B cell (primary cell): Measurements from ENCODE around the gene CHCHD3. TPM values are rescaled to one million over a fixed set of nuclear protein-coding genes. Genes with fewer than 3 reads are reported as not detected.

ENCODE experiments used
- ATAC-seq: fragments of 200-7000 bp; cut with Tn5 transposase; one replicate; pipeline ENCODE4 v1.10.0; 2021; ENCODE audit warnings: low read depth, mild to moderate bottlenecking, moderate number of reproducible peaks, moderate library complexity
- CTCF ChIA-PET: fragments of 350-600 bp; sonication (Branson Sonifier 250); formaldehyde crosslinking; loops from one replicate; lab custom pipeline; 2021; ENCODE audit warnings: antibody characterized with exemption, inconsistent platforms; lab: Charles Lee
- POLR2A ChIA-PET: fragments of 350-600 bp; sonication (Branson Sonifier 250); formaldehyde crosslinking; loops from one replicate; lab custom pipeline; 2021; ENCODE audit warnings: antibody characterized with exemption; lab: Charles Lee
- DNase-seq: peaks from one replicate; pipeline ENCODE4 v3.0.0; 2013
- H2AFZ ChIP-seq: 2 replicates; pipeline ENCODE4 v1.6.1; 2012; ENCODE audit warnings: mild to moderate bottlenecking, low read depth, low read length; ENCODE audit not compliant: insufficient read depth, poor library complexity, severe bottlenecking
- H3K27ac ChIP-seq, 2 donors: 1 replicate in 1 of 2; 2 replicates in 1 of 2; pipeline ENCODE4 v1.5.1; 2012 to 2013; ENCODE audit warnings: low read length in 2 of 2, mild to moderate bottlenecking in 2 of 2, moderate library complexity in 1 of 2
- H3K27me3 ChIP-seq, 4 experiments: fragments of 200-600 bp in 1 of 4; sonication (generic) in 1 of 4; replicated peaks in 1 of 4; 1 replicate in 2 of 4; 2 replicates in 2 of 4; pipeline versions ENCODE4 v1.6.1 to v1.7.0; 2013 to 2016; ENCODE audit warnings: low read length in 3 of 4, mild to moderate bottlenecking in 2 of 4, mixed read lengths in 1 of 4, moderate library complexity in 1 of 4; ENCODE audit not compliant: insufficient read depth in 4 of 4, control insufficient read depth in 3 of 4; ENCODE audit errors: control extremely low read depth in 1 of 4
- H3K36me3 ChIP-seq, 2 experiments: replicated peaks in 1 of 2; 1 replicate in 1 of 2; 2 replicates in 1 of 2; pipeline versions ENCODE4 v1.6.1 to v1.7.1; 2013; ENCODE audit warnings: low read length in 1 of 2; ENCODE audit not compliant: insufficient read depth in 2 of 2, control insufficient read depth in 1 of 2; ENCODE audit errors: control extremely low read depth in 1 of 2, extremely low read depth in 1 of 2
- H3K4me1 ChIP-seq, 2 donors: fragments of 200-600 bp in 1 of 2; sonication (generic) in 1 of 2; 1 replicate in 1 of 2; 2 replicates in 1 of 2; pipeline versions ENCODE4 v1.5.1 to v1.6.1; 2013 to 2017; ENCODE audit warnings: low read length in 2 of 2; ENCODE audit not compliant: control insufficient read depth in 2 of 2, insufficient read depth in 2 of 2
- H3K4me2 ChIP-seq: replicated peaks from 2 replicates; pipeline ENCODE3; 2012; ENCODE audit warnings: mild to moderate bottlenecking, low read depth, low read length; ENCODE audit not compliant: poor library complexity, severe bottlenecking
- H3K4me3 ChIP-seq, 5 experiments: fragments of 200-600 bp in 1 of 5; sonication (generic) in 1 of 5; 1 replicate in 3 of 5; 2 replicates in 2 of 5; pipeline versions ENCODE4 v1.5.1 to v1.7.0; 2011 to 2016; ENCODE audit warnings: low read length in 4 of 5, mild to moderate bottlenecking in 4 of 5, low read depth in 2 of 5, control low read depth in 1 of 5, moderate library complexity in 1 of 5; ENCODE audit not compliant: insufficient read depth in 1 of 5; ENCODE audit errors: control extremely low read depth in 1 of 5, extremely low read depth in 1 of 5
- H3K79me2 ChIP-seq: fragments of 200-600 bp; sonication (generic); one replicate; pipeline ENCODE4 v1.6.0; 2016; ENCODE audit warnings: low read length; ENCODE audit not compliant: control insufficient read depth, insufficient read depth
- H3K9ac ChIP-seq: fragments of 200-600 bp; sonication (generic); 2 replicates; pipeline ENCODE4 v1.6.1; 2017; ENCODE audit warnings: mild to moderate bottlenecking, low read length, moderate library complexity
- H3K9me3 ChIP-seq, 3 donors: one replicate each; pipeline versions ENCODE4 v1.6.1 to v1.7.1; 2013; ENCODE audit warnings: low read length in 2 of 3; ENCODE audit not compliant: control insufficient read depth in 2 of 3, insufficient read depth in 1 of 3; ENCODE audit errors: control extremely low read depth in 1 of 3
- H4K20me1 ChIP-seq: 2 replicates; pipeline ENCODE4 v1.6.0; 2012; ENCODE audit warnings: mild to moderate bottlenecking, low read length; ENCODE audit not compliant: insufficient read depth, control insufficient read depth, poor library complexity, severe bottlenecking
- H3K27ac Mint-ChIP-seq: one replicate; pipeline ENCODE4 v1.8.0; 2021; ENCODE audit warnings: mixed read lengths
- H3K27me3 Mint-ChIP-seq: one replicate; pipeline ENCODE4 v1.8.0; 2021; ENCODE audit warnings: mixed read lengths
- H3K4me1 Mint-ChIP-seq: one replicate; pipeline ENCODE4 v1.8.0; 2021; ENCODE audit warnings: mixed read lengths
- H3K4me3 Mint-ChIP-seq: one replicate; pipeline ENCODE4 v1.8.0; 2021; ENCODE audit warnings: mixed read lengths
- H3K9me3 Mint-ChIP-seq: one replicate; pipeline ENCODE4 v1.8.0; 2022; ENCODE audit warnings: mixed read lengths; ENCODE audit not compliant: insufficient read depth
- EZH2 ChIP-seq: IDR thresholded peaks from 2 replicates; pipeline ENCODE4 v1.6.1; 2012; ENCODE audit warnings: borderline replicate concordance, low read depth, mild to moderate bottlenecking, moderate library complexity, low read length; ENCODE audit not compliant: insufficient read depth, poor library complexity, severe bottlenecking
- WGBS: methylation state at CpG from one replicate; pipeline ENCODE4 v1.1.5; 2013; ENCODE audit warnings: missing lambda C conversion rate; ENCODE audit not compliant: insufficient coverage; 5-methylcytosine and 5-hydroxymethylcytosine counted together
- intact Hi-C: fragments of 100-400 bp; cut with micrococcal nuclease; formaldehyde crosslinking; loops from one replicate; pipeline ENCODE4 v1.10.0; 2022
- polyA plus RNA-seq: library from polyadenylated mRNA; depleted of rRNA; stranded (reverse); fragments of >200 nt; gene quantifications from 2 replicates; pipeline ENCODE4 v1.2.3, GENCODE V29; 2012
- total RNA-seq, 2 donors: library from RNA; stranded (reverse); fragments of 120-200 nt in 1 of 2; gene quantifications; 1 replicate in 1 of 2; 2 replicates in 1 of 2; pipeline versions ENCODE4 v1.2.3 to v1.2.4, GENCODE V29; 2013 to 2022
- TF ChIP-seq, protein P1 (sequence below): fragments of 200-600 bp; IDR thresholded peaks from one replicate; pipeline ENCODE4 v1.8.0; 2022; ENCODE audit warnings: antibody characterized with exemption, mild to moderate bottlenecking

Gene CHCHD3
- total and polyA plus RNA-seq, 2 donors (not counting 1 experiment from before 2014, with no cell fraction given), result 20.1 to 38.4 TPM

DNA sequence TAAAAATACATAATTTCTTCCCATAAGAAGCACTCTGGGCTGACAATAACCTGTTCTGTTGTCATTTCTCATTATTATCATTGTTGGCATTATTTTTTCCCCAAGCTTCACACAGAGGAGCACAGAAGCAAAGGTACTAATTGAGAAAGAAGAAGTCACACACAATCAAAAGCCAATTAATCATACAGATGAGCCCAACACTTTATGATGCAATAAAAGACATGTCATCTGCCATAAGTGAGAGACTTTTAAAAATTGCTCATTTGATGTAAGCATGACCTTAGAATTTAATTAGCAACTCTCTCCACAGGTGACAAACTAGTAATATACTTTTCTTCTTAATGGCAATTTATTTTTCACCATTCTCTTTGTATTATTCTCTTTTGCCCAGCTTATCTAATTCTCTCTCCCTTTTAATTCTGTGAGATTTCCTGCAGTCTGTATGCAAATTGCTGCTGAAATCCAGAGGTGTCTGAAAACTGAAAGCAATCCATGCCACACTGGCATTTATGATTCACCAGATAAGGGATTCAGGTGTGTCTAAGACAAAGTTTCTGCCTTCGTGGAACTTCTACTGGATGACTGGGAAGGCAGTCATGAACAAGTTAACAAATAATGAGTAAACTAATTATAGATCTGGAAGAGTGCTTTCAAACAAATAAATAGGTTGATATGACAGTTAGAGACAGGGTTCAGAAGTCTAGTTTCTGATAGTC, 203.5 kb downstream of the CHCHD3 start:
- Mint-ChIP-seq H3K9me3 (no peaks in the 10 kb centered on the region), H3K4me1 (peaks cover 10% of the 10 kb centered on the region), H3K4me3 (no peak overlapping the region), H3K27me3 (no peaks in the 10 kb centered on the region), H3K27ac (no peak overlapping the region)
- H3K4me1 ChIP-seq, result peaks cover 3 to 4% of the 10 kb centered on the region in 2 donors
- no peak for TF ChIP-seq EZH2
- TF ChIP-seq, protein P1, sequence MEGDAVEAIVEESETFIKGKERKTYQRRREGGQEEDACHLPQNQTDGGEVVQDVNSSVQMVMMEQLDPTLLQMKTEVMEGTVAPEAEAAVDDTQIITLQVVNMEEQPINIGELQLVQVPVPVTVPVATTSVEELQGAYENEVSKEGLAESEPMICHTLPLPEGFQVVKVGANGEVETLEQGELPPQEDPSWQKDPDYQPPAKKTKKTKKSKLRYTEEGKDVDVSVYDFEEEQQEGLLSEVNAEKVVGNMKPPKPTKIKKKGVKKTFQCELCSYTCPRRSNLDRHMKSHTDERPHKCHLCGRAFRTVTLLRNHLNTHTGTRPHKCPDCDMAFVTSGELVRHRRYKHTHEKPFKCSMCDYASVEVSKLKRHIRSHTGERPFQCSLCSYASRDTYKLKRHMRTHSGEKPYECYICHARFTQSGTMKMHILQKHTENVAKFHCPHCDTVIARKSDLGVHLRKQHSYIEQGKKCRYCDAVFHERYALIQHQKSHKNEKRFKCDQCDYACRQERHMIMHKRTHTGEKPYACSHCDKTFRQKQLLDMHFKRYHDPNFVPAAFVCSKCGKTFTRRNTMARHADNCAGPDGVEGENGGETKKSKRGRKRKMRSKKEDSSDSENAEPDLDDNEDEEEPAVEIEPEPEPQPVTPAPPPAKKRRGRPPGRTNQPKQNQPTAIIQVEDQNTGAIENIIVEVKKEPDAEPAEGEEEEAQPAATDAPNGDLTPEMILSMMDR, result no peak
- CTCF ChIA-PET, result no interaction called here
- no CpG with 5 or more reads among the region's 1 CpG for whole genome bisulfite sequencing
- H3K27me3 ChIP-seq, result no peaks in the 10 kb centered on the region
- H2AFZ ChIP-seq, result no peak overlapping the region
- H3K36me3 ChIP-seq, result no peaks in the 10 kb centered on the region
- no peak overlapping the region for H3K9ac ChIP-seq
- H3K27ac ChIP-seq, result no peak overlapping the region
- POLR2A ChIA-PET, result no interaction called here
- no peak for DNase-seq
- intact Hi-C loops, result no loop called here
- H3K9me3 ChIP-seq, result no peaks in the 10 kb centered on the region
- H3K4me3 ChIP-seq, result no peak overlapping the region
- H3K79me2 ChIP-seq, result no peaks in the 10 kb centered on the region
- ATAC-seq, result no peak
- no peak overlapping the region for H3K4me2 ChIP-seq
- no peaks in the 10 kb centered on the region for H4K20me1 ChIP-seq

DNA sequence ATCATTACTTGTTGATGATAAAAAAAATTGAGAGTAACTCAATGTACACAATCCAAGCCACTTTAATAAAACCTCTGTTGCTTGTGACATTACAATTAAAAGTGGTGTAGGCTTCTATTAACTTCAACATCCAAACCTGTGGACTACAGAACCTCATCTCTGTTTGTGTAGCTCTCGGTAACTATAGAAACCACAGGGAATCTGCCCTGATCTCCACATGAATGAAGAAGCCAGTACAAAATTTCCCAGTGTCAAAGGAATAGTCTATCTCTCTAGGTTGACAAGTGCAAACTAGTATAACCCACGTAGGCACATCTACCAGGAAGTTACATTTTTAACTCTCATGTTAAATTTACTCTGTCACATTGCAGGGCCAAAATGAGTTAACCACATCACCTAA, 204.3 kb downstream of the CHCHD3 start:
- no peak overlapping the region for H3K4me3 Mint-ChIP-seq

More for the DNA sequence above, 204.3 kb downstream of the CHCHD3 start:
- no peak overlapping the region for H3K4me2 ChIP-seq
- Mint-ChIP-seq H3K27me3 (no peaks in the 10 kb centered on the region), H3K9me3 (no peaks in the 10 kb centered on the region), H3K27ac (no peak overlapping the region), H3K4me1 (peaks cover 3% of the 10 kb centered on the region)
- CTCF ChIA-PET, result no interaction called here
- H3K27ac ChIP-seq, result no peak overlapping the region
- WGBS, result 78% methylated on average over 2 of the region's 2 CpGs
- no peak overlapping the region for H3K9ac ChIP-seq
- no peaks in the 10 kb centered on the region for H3K79me2 ChIP-seq
- no peaks in the 10 kb centered on the region for H4K20me1 ChIP-seq
- H3K4me3 ChIP-seq, result no peak overlapping the region
- H3K9me3 ChIP-seq, result no peaks in the 10 kb centered on the region
- no peak for ATAC-seq
- no peaks in the 10 kb centered on the region for H3K27me3 ChIP-seq
- H3K36me3 ChIP-seq, result no peaks in the 10 kb centered on the region
- no peak overlapping the region for H2AFZ ChIP-seq
- H3K4me1 ChIP-seq, result no peaks in the 10 kb centered on the region
- intact Hi-C loops, result no loop called here
- no peak for DNase-seq
- POLR2A ChIA-PET, result no interaction called here
- TF ChIP-seq, protein P1, result no peak
- no peak for TF ChIP-seq EZH2
